Keratinocyte (primary cell): ENCODE measurements around the gene NAAA.

Source experiments
- CTCF ChIP-seq, 3 experiments: IDR thresholded peaks in 1 of 3; conservative IDR thresholded peaks in 1 of 3; optimal IDR thresholded peaks in 1 of 3; 2 replicates in 2 of 3; 3 replicates in 1 of 3; pipeline versions ENCODE3 to v1.5.1; 2011; ENCODE audit warnings: low read length in 3 of 3, mild to moderate bottlenecking in 3 of 3, moderate library complexity in 2 of 3, control low read depth in 1 of 3, inconsistent platforms in 1 of 3; ENCODE audit not compliant: insufficient read depth in 2 of 3; ENCODE audit errors: extremely low read depth in 1 of 3
- EZH2 ChIP-seq: IDR thresholded peaks from one replicate; pipeline ENCODE4 v1.6.1; 2012; ENCODE audit warnings: inconsistent platforms, mild to moderate bottlenecking, low read length, moderate library complexity

DNA sequence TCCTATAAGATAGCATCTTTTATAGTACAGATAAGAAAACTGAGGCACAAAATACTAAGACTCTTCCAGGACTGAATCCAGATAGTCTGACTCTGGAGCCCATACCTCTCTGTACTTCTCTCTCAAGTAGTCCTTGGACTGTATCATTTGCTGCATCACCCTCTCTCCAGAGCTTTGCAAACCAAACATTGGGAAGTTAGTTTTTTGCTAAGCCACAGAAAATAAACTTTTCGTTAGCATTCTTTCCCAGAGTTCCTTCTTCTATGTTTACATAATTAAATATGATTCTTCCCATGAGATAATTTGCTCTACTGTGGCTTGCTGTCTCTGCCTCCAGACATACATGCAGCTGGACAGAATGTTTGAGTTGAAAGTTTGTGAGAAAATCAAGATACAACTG, 60.5 kb downstream of the NAAA start:
- TF ChIP-seq CTCF (optimal IDR thresholded peaks at IDR 0.05 in 1 of 3, IDR thresholded peaks at IDR 0.05 in 1 of 3, conservative IDR thresholded peaks at IDR 0.05 in 1 of 3; ENCODE audit: extremely low read depth in 1 of 3, insufficient read depth in 2 of 3, low read length in 3 of 3): no peak
- no peak for TF ChIP-seq EZH2
